Fibroblast of mammary gland (primary cell): ENCODE data around the gene AHSP.

Source experiments
- DNase-seq: peaks from one replicate; pipeline ENCODE4 v3.0.0-alpha.2; 2010; ENCODE audit warnings: low read depth
- H3K4me3 ChIP-seq: 2 replicates; pipeline ENCODE4 v1.5.1; 2011; ENCODE audit warnings: low read depth, mild to moderate bottlenecking, low read length, moderate library complexity; ENCODE audit not compliant: control insufficient read depth
- TF ChIP-seq, protein P1 (sequence below): conservative IDR thresholded peaks from 2 replicates; pipeline ENCODE4 v1.5.1; 2011; ENCODE audit warnings: low read depth, low read length, inconsistent platforms; ENCODE audit not compliant: control insufficient read depth, insufficient read depth

The AHSP gene

DNA sequence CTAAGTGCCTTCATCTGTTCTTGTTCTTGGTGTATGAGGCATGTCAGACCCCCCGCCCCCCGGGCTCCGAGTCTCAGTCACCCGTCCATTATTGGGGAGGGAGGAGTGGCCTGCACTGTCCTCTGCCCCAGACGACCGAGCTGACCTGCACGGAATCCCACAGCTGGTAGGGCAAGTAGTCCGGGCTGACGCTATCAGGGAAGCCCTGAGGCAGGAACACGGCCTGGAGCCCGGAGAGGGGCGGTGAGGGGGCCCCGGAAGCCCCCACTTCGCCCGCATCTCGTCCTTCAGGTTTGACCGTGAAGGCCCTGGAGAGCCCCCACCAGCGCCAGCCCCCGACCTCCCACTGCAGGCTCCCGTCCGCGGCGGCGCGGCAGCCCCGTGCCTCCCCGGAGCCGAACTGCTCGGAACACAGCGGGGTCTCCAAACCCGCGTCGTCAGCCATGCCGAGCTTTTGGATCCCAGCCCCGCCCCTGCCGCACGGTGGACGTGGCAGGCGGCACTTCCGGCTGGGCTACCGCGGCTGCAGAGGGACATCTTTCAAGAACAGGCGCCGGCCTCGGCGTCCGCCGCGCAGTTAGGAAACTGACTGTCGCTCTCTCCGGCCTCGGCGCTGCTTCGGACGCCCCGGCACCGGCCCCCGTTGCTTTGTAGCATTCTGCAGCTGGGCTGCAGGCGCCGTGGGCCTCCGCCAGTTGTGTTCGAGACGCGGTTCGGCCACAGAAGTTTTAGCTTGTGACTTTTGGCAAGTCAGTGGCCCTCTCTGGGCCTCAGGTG, 19.6 kb upstream of the AHSP start, which contains the start of gene RUSF1:
Gene RUSF1, minus strand, starts transcription at position 463 of the 777 bp plus-strand sequence. Its CDS starts 18 bp downstream, at position 445.
- TF ChIP-seq, protein P1, sequence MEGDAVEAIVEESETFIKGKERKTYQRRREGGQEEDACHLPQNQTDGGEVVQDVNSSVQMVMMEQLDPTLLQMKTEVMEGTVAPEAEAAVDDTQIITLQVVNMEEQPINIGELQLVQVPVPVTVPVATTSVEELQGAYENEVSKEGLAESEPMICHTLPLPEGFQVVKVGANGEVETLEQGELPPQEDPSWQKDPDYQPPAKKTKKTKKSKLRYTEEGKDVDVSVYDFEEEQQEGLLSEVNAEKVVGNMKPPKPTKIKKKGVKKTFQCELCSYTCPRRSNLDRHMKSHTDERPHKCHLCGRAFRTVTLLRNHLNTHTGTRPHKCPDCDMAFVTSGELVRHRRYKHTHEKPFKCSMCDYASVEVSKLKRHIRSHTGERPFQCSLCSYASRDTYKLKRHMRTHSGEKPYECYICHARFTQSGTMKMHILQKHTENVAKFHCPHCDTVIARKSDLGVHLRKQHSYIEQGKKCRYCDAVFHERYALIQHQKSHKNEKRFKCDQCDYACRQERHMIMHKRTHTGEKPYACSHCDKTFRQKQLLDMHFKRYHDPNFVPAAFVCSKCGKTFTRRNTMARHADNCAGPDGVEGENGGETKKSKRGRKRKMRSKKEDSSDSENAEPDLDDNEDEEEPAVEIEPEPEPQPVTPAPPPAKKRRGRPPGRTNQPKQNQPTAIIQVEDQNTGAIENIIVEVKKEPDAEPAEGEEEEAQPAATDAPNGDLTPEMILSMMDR, result no peak
- DNase-seq, result peak; percentile 82
- peak within 1 kb of the TSS; percentile 94 for H3K4me3 ChIP-seq

DNA sequence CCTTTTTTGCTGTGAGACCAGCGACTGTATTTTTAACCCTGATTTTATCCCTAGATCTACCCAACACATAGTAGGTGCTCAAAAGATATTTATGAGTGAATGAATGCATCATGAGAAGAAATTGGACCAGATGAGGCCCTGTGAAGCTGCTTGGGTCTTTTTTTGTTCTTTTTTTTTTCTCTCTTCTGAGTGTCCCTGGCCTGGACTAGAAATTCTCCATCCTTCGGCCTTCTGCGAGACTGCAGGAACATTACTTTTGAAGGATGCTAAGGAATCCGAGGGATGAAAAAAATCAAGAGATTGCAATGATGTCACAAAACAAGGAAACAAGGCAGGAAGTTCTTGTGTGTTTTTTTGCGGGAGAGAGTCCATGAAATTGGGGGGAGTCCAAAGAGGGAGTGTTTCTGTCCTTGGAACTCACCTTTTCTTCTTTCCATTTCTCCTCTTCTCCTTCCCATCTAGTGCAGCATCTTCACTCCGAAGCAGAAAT, 18.9 kb upstream of the AHSP start:
- peak; percentile 60 for DNase-seq
- H3K4me3 ChIP-seq, result peak overlapping the region; percentile 94
- TF ChIP-seq, protein P1, result no peak

DNA sequence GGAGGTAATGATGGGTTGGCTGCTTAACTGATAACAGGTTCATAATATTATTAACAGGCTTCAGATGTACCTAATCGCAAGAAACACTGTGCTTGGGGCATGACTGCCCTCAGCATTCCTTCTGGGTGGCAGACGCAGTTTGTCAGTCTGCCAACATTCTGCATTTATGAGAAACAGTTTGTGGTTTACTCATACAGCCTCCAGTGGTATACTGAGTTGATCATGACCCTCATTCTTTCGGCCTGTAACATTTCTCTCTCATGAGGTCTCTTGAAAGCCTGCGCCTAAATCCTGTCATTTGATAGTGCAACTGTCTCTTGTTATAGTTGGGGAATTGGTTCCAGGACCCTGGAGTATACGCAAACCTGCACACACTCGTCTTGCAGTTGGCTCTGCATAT, 14.6 kb upstream of the AHSP start:
- peak; percentile 49 for DNase-seq
- H3K4me3 ChIP-seq, result no peak overlapping the region
- TF ChIP-seq, protein P1, result no peak

DNA sequence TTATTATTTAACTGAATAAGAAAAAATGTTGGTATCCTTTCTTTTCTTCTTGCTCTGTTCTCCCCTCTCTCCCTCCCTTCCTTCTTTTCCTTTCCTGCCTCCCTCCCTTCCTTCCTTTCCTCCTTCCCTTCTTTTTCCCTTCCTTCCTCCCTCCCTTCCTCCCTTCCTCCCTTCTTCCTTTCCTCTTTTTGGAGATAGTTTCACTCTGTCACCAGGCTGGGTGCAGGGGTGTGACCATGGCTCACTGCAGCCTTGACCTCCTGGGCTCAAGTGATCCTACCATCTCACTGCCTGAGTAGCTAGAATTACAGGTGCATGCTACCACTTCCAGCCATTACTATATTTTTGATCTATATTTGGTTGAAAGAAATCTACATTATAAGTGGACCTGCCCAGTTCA, 13.8 kb upstream of the AHSP start:
- TF ChIP-seq, protein P1, result no peak
- no peak overlapping the region for H3K4me3 ChIP-seq
- no peak for DNase-seq

DNA sequence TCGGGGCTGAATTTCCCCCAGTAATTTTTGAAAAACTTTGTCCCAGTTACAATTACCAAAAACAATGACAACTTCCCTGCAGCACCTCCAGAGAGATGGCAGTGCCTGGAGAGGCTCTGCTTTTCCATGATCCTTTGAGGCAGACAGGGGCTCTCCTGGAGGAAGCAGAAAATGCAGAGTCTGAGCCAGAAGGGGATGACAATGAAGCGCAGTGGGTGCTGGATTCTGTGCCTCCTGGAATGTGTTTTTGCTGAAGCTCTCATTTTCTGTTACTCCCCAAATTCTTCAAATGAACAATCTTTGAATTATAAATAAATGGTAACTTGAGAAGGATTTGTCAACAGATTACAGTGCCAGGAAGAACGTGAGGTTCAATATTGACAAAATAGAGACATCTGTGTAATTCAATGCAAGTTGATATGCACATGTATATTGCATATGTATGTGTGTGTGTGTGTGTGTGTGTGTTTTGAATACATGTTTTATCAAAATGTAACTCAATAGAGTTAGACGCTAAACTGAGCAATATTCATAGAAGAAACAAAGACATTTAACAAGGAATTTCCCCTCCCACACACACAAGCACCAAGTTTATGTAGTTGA, 9.8 kb upstream of the AHSP start:
- no peak overlapping the region for H3K4me3 ChIP-seq
- DNase-seq, result no peak
- TF ChIP-seq, protein P1, result no peak

DNA sequence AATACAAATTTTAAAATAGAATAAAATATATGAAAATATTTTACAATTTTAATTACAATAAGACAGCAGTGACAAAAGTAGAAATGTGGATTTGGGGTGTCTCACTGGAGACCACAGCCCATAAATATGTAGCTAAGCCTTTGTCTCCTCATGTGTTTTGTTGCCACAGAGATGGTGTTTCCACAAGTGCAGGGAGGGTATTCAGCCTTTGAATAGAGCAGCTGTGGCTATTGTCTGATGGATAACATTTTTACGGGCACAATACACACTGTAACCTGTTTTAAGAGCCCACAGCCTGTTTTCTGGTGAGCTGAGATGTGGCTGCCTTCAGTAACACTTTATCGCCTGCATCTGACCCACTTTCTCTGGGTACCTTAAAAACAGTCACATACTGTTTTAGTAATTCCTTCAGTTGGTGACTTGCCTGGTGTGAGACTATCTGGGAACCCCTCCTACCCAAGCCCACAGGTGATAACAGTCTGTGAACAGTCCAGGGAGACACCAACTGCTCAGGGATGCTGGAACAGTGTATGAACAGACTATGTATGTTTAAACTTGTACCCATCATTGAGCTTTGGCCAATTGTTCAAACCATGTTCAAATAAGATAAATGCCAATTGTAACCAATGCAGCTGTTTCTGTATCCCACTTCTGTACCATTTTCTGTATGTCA, 7.8 kb upstream of the AHSP start:
- DNase-seq, result no peak
- H3K4me3 ChIP-seq, result no peak overlapping the region
- TF ChIP-seq, protein P1, result no peak
